Mononuclear cell (primary cell): ENCODE results near the gene CTDSPL2. TPM values are rescaled to one million over a fixed set of nuclear protein-coding genes. Genes with fewer than 3 reads are reported as not detected.

Source experiments
- total RNA-seq: library from RNA; depleted of rRNA; stranded (reverse); fragments of >200 nt; gene quantifications from one replicate; pipeline ENCODE4 v1.2.3, GENCODE V29; 2012

The CTDSPL2 gene
- total RNA-seq, 1 donor, result 269 TPM

Other genes with a start within 250 kb of the CTDSPL2 start
- not detected for gene FRMD5, start 232.4 kb upstream of the CTDSPL2 start, total RNA-seq
- gene GOLM2, start 138.9 kb upstream of the CTDSPL2 start, total RNA-seq, result 87.3 TPM
- 71.6 TPM for gene EIF3J, start 109.5 kb downstream of the CTDSPL2 start, total RNA-seq
- gene SPG11, start 236.0 kb downstream of the CTDSPL2 start, total RNA-seq, result 74.4 TPM